22Rv1 (cell line): Measurements from ENCODE around the gene JPH3.
"Not testable (repeated sequence)": the region's sequence is repeated elsewhere in the genome, so short reads cannot be mapped to it uniquely, and the experiment has no call there.

Experiments used
- H3K27ac ChIP-seq: fragments of 450-650 bp; 2 replicates; pipeline ENCODE4 v1.5.1; 2017
- CTCF ChIP-seq: fragments of 450-650 bp; IDR thresholded peaks from 2 replicates; pipeline ENCODE4 v1.5.1; 2017; ENCODE audit warnings: mild to moderate bottlenecking
- ZFX ChIP-seq: fragments of 450-650 bp; IDR thresholded peaks from 2 replicates; pipeline ENCODE4 v1.6.1; 2017; ENCODE audit warnings: antibody characterized with exemption, borderline replicate concordance

JPH3 gene

GRCh38 chr16:87715658-87716057 is 113.3 kb downstream of the JPH3 start:
- TF ChIP-seq ZFX (no peak), CTCF (no peak)

GRCh38 chr16:87718831-87719230 is 116.5 kb downstream of the JPH3 start:
- not testable (repeated sequence) for H3K27ac ChIP-seq

More at GRCh38 chr16:87715658-87716057, 113.3 kb downstream of the JPH3 start:
- H3K27ac ChIP-seq = no peak overlapping the region

GRCh38 chr16:87720446-87720845 is 118.1 kb downstream of the JPH3 start:
- TF ChIP-seq ZFX (no peak), CTCF (no peak)
- H3K27ac ChIP-seq = no peak overlapping the region

GRCh38 chr16:87721622-87722585 is 119.6 kb downstream of the JPH3 start:
- H3K27ac ChIP-seq = no peak overlapping the region

GRCh38 chr16:87722590-87723225 is 120.4 kb downstream of the JPH3 start:
- H3K27ac ChIP-seq = no peak overlapping the region
- TF ChIP-seq CTCF (no peak), ZFX (no peak)

More at GRCh38 chr16:87721622-87722585, 119.6 kb downstream of the JPH3 start:
- TF ChIP-seq CTCF (no peak), ZFX (no peak)

- H3K27ac ChIP-seq = no peak overlapping the region
- TF ChIP-seq CTCF = no peak
- no peak for TF ChIP-seq ZFX
Measured at GRCh38 chr16:87723226-87723623, 120.9 kb downstream of the JPH3 start.

GRCh38 chr16:87724490-87725291 is 122.4 kb downstream of the JPH3 start:
- TF ChIP-seq ZFX (no peak), CTCF (no peak)
- no peak overlapping the region for H3K27ac ChIP-seq
